ENCODE results near the gene AIPL1. TPM values are rescaled to one million over a fixed set of nuclear protein-coding genes. Genes with fewer than 3 reads are reported as not detected.
"Not testable (repeated sequence)": the region's sequence is repeated elsewhere in the genome, so short reads cannot be mapped to it uniquely, and the experiment has no call there.

The AIPL1 gene
- not detected in 2 replicates for total RNA-seq (2014; rRNA removed; shearing (Covaris generic); ENCODE audit: low replicate concordance)

- Histone ChIP-seq H3K36me3 (ENCODE audit: insufficient read depth, low read length) (0 out of 2 replicates have a peak, but pooled peaks cover 3% of the 10 kb centered on the region), H3K79me2 (ENCODE audit: low read length) (no peaks in the 10 kb centered on the region), H3K4me2 (ENCODE audit: low read depth, low read length, poor library complexity, severe bottlenecking) (no peak within 1 kb of the TSS), H3K27ac (ENCODE audit: low read length) (no peak within 1 kb of the TSS), H3K4me3 (ENCODE audit: low read length) (no peak within 1 kb of the TSS), H3K9me2 (replicated peaks; ENCODE audit: insufficient read depth, low read length) (no peaks in the 10 kb centered on the region), H3K4me1 (ENCODE audit: low read length) (peaks cover 6% of the 10 kb centered on the region), H3K9me3 (ENCODE audit: low read length) (peaks cover 2% of the 10 kb centered on the region; the same call in 1 of the 2 replicates), H2AFZ (ENCODE audit: low read length) (no peak within 1 kb of the TSS), H3K27me3 (ENCODE audit: low read length) (no peaks in the 10 kb centered on the region), H4K20me1 (ENCODE audit: insufficient read depth, low read depth, low read length) (no peaks in the 10 kb centered on the region), H3K9ac (ENCODE audit: low read length) (no peak within 1 kb of the TSS)
- DNase-seq = no peak
Measured at GRCh38 chr17:6435051-6435450, at the start of gene AIPL1. Gene AIPL1, minus strand, starts transcription at chr17:6435121. Its CDS starts 17 bp downstream, at chr17:6435104.

DNA sequence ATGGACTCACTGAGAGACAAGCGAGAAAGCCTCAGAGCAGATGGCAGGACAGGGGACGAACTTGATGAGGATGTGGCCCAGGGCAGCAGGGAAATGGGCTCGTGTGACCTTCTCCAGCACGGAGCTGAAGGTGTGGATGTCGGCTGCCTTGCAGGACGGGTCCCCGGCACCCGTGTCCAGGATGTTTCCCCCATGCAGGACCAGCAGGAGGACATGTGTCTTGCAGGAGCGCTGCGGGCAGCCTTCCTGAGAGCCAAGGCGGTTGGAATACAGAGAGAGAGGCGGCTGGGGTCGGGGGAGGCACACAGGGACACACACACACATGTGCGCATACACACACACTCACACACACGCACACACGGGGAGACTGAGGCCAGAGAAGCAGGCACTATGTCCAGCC, 48.6 kb upstream of the AIPL1 start:
- H3K36me3 ChIP-seq (ENCODE audit: insufficient read depth, low read length) = no peaks in the 10 kb centered on the region
- no peaks in the 10 kb centered on the region for H3K9me3 ChIP-seq (ENCODE audit: low read length)
- no peak overlapping the region for H3K27ac ChIP-seq (ENCODE audit: low read length)
- H3K4me1 ChIP-seq (ENCODE audit: low read length) = peaks cover 10% of the 10 kb centered on the region
- H4K20me1 ChIP-seq (ENCODE audit: insufficient read depth, low read depth, low read length) = no peaks in the 10 kb centered on the region
- no peak for DNase-seq
- H2AFZ ChIP-seq (ENCODE audit: low read length) = no peak overlapping the region
- no peaks in the 10 kb centered on the region for H3K9me2 ChIP-seq (replicated peaks; ENCODE audit: insufficient read depth, low read length)
- H3K4me2 ChIP-seq (ENCODE audit: low read depth, low read length, poor library complexity, severe bottlenecking) = no peak overlapping the region
- H3K4me3 ChIP-seq (ENCODE audit: low read length) = no peak overlapping the region
- no peaks in the 10 kb centered on the region for H3K27me3 ChIP-seq (ENCODE audit: low read length)
- H3K9ac ChIP-seq (ENCODE audit: low read length) = no peak overlapping the region
- H3K79me2 ChIP-seq (ENCODE audit: low read length) = no peaks in the 10 kb centered on the region

GRCh38 chr17:6482796-6483195, 47.9 kb upstream of the AIPL1 start:
- not testable (repeated sequence) for H3K4me2 ChIP-seq (ENCODE audit: low read depth, low read length, poor library complexity, severe bottlenecking); H4K20me1 ChIP-seq (ENCODE audit: insufficient read depth, low read depth, low read length); H3K9me3 ChIP-seq (ENCODE audit: low read length); H3K27ac ChIP-seq (ENCODE audit: low read length); H3K79me2 ChIP-seq (ENCODE audit: low read length); H2AFZ ChIP-seq (ENCODE audit: low read length); H3K9ac ChIP-seq (ENCODE audit: low read length); H3K27me3 ChIP-seq (ENCODE audit: low read length); H3K36me3 ChIP-seq (ENCODE audit: insufficient read depth, low read length); H3K4me3 ChIP-seq (ENCODE audit: low read length); H3K9me2 ChIP-seq (replicated peaks; ENCODE audit: insufficient read depth, low read length); DNase-seq
- H3K4me1 ChIP-seq (ENCODE audit: low read length) = peaks cover 10% of the 10 kb centered on the region

DNA sequence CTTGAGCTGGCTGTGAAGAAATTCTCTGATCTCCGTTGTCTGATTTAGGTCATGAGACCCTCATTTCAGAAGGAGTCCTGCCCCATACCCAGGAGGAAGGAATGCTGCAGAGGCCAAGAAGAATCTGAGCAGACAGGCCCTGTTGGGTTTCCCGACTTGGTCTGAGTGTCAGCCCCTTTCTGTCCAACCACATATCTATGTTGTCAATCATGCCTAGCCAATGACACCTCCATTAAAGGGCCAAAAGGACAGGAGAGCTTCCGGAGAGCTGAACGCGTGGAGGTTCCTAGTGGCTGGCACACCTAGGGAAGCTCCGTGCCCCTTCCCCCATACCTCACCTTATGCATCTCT, 47.2 kb upstream of the AIPL1 start:
- Histone ChIP-seq H3K79me2 (ENCODE audit: low read length) (no peaks in the 10 kb centered on the region), H4K20me1 (ENCODE audit: insufficient read depth, low read depth, low read length) (no peaks in the 10 kb centered on the region), H3K27ac (ENCODE audit: low read length) (no peak overlapping the region), H3K9me3 (ENCODE audit: low read length) (no peaks in the 10 kb centered on the region), H3K4me3 (ENCODE audit: low read length) (no peak overlapping the region), H3K9me2 (replicated peaks; ENCODE audit: insufficient read depth, low read length) (no peaks in the 10 kb centered on the region), H3K27me3 (ENCODE audit: low read length) (no peaks in the 10 kb centered on the region), H3K4me2 (ENCODE audit: low read depth, low read length, poor library complexity, severe bottlenecking) (no peak overlapping the region), H3K4me1 (ENCODE audit: low read length) (peaks cover 10% of the 10 kb centered on the region), H2AFZ (ENCODE audit: low read length) (no peak overlapping the region), H3K36me3 (ENCODE audit: insufficient read depth, low read length) (no peaks in the 10 kb centered on the region), H3K9ac (ENCODE audit: low read length) (no peak overlapping the region)
- DNase-seq = no peak

- H3K9me3 ChIP-seq (ENCODE audit: low read length) = no peaks in the 10 kb centered on the region
Measured at GRCh38 chr17:6480303-6480675, 45.4 kb upstream of the AIPL1 start.

GRCh38 chr17:6479622-6480302, 44.8 kb upstream of the AIPL1 start:
- Histone ChIP-seq H3K9me3 (ENCODE audit: low read length) (no peaks in the 10 kb centered on the region), H3K4me1 (ENCODE audit: low read length) (no peaks in the 10 kb centered on the region), H2AFZ (ENCODE audit: low read length) (no peak overlapping the region), H3K9ac (ENCODE audit: low read length) (no peak overlapping the region), H3K4me3 (ENCODE audit: low read length) (no peak overlapping the region), H3K79me2 (ENCODE audit: low read length) (no peaks in the 10 kb centered on the region), H3K27ac (ENCODE audit: low read length) (no peak overlapping the region), H3K36me3 (ENCODE audit: insufficient read depth, low read length) (no peaks in the 10 kb centered on the region), H3K4me2 (ENCODE audit: low read depth, low read length, poor library complexity, severe bottlenecking) (no peak overlapping the region), H4K20me1 (ENCODE audit: insufficient read depth, low read depth, low read length) (no peaks in the 10 kb centered on the region), H3K27me3 (ENCODE audit: low read length) (no peaks in the 10 kb centered on the region), H3K9me2 (replicated peaks; ENCODE audit: insufficient read depth, low read length) (no peaks in the 10 kb centered on the region)
- no peak for DNase-seq

More at GRCh38 chr17:6480303-6480675, 45.4 kb upstream of the AIPL1 start:
- Histone ChIP-seq H3K9me2 (replicated peaks; ENCODE audit: insufficient read depth, low read length) (no peaks in the 10 kb centered on the region), H4K20me1 (ENCODE audit: insufficient read depth, low read depth, low read length) (no peaks in the 10 kb centered on the region), H3K4me3 (ENCODE audit: low read length) (no peak overlapping the region), H3K36me3 (ENCODE audit: insufficient read depth, low read length) (no peaks in the 10 kb centered on the region), H2AFZ (ENCODE audit: low read length) (no peak overlapping the region), H3K4me2 (ENCODE audit: low read depth, low read length, poor library complexity, severe bottlenecking) (no peak overlapping the region), H3K27ac (ENCODE audit: low read length) (no peak overlapping the region), H3K4me1 (ENCODE audit: low read length) (no peaks in the 10 kb centered on the region), H3K9ac (ENCODE audit: low read length) (no peak overlapping the region), H3K79me2 (ENCODE audit: low read length) (no peaks in the 10 kb centered on the region), H3K27me3 (ENCODE audit: low read length) (no peaks in the 10 kb centered on the region)
- no peak for DNase-seq

GRCh38 chr17:6478486-6478885, 43.6 kb upstream of the AIPL1 start:
- Histone ChIP-seq H3K27ac (ENCODE audit: low read length) (no peak overlapping the region), H3K79me2 (ENCODE audit: low read length) (no peaks in the 10 kb centered on the region), H3K36me3 (ENCODE audit: insufficient read depth, low read length) (no peaks in the 10 kb centered on the region), H3K27me3 (ENCODE audit: low read length) (no peaks in the 10 kb centered on the region), H2AFZ (ENCODE audit: low read length) (no peak overlapping the region), H3K4me3 (ENCODE audit: low read length) (no peak overlapping the region), H3K9ac (ENCODE audit: low read length) (no peak overlapping the region), H3K9me3 (ENCODE audit: low read length) (no peaks in the 10 kb centered on the region), H3K9me2 (replicated peaks; ENCODE audit: insufficient read depth, low read length) (no peaks in the 10 kb centered on the region), H3K4me1 (ENCODE audit: low read length) (no peaks in the 10 kb centered on the region), H4K20me1 (ENCODE audit: insufficient read depth, low read depth, low read length) (no peaks in the 10 kb centered on the region), H3K4me2 (ENCODE audit: low read depth, low read length, poor library complexity, severe bottlenecking) (no peak overlapping the region)
- DNase-seq = no peak

GRCh38 chr17:6477831-6478383, 43.0 kb upstream of the AIPL1 start:
- Histone ChIP-seq H3K36me3 (ENCODE audit: insufficient read depth, low read length) (no peaks in the 10 kb centered on the region), H3K9me2 (replicated peaks; ENCODE audit: insufficient read depth, low read length) (no peaks in the 10 kb centered on the region)
- DNase-seq = no peak

More at GRCh38 chr17:6477831-6478383, 43.0 kb upstream of the AIPL1 start:
- H4K20me1 ChIP-seq (ENCODE audit: insufficient read depth, low read depth, low read length) = no peaks in the 10 kb centered on the region
- H3K4me3 ChIP-seq (ENCODE audit: low read length) = no peak overlapping the region
- no peak overlapping the region for H3K27ac ChIP-seq (ENCODE audit: low read length)
- no peak overlapping the region for H2AFZ ChIP-seq (ENCODE audit: low read length)
- no peak overlapping the region for H3K9ac ChIP-seq (ENCODE audit: low read length)
- no peaks in the 10 kb centered on the region for H3K9me3 ChIP-seq (ENCODE audit: low read length)
- no peaks in the 10 kb centered on the region for H3K27me3 ChIP-seq (ENCODE audit: low read length)
- H3K4me2 ChIP-seq (ENCODE audit: low read depth, low read length, poor library complexity, severe bottlenecking) = no peak overlapping the region
- no peaks in the 10 kb centered on the region for H3K4me1 ChIP-seq (ENCODE audit: low read length)
- H3K79me2 ChIP-seq (ENCODE audit: low read length) = no peaks in the 10 kb centered on the region
